HG03060 (cell line): ENCODE data around the gene COLQ.
"Not testable (repeated sequence)": the region's sequence is repeated elsewhere in the genome, so short reads cannot be mapped to it uniquely, and the experiment has no call there.

ENCODE experiments used
- ATAC-seq: cut with Tn5 transposase; IDR thresholded peaks from one replicate; pipeline ENCODE4 v1.9.1; 2021; ENCODE audit warnings: low read depth, moderate number of reproducible peaks; ENCODE audit not compliant: unreplicated experiment

Gene COLQ

GRCh38 chr3:15521573-15521965 lies at the start of gene COLQ:
Gene COLQ (minus strand): TSS chr3:15521706. CDS start chr3:15521625, 81 bp downstream.
- no peak for ATAC-seq

- no peak for ATAC-seq
Observed at GRCh38 chr3:15563190-15563589, 41.7 kb upstream of the COLQ start.

DNA sequence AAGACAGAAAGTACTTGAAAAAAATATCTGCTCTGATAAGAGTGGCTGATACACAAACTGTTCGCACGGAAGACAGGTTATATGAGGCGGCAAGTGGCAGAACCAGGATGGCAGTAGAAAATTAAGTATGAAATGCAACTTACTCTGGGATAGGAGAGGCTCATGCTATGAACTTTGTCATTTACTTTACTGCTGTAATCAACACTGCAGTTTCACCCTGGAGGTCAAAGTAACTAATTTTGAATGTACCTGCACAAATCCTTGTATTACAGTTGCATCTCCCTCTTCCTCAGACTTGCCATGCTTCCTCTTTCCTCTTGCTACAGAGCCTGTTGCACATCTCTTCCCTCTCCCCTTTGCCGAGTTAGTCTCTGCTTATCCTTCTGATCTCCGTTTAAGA lies 41.1 kb upstream of the COLQ start:
- ATAC-seq: no peak

- no peak for ATAC-seq
Observed at GRCh38 chr3:15558581-15558980, 37.1 kb upstream of the COLQ start.

GRCh38 chr3:15557511-15557946 lies 36.0 kb upstream of the COLQ start:
- ATAC-seq: peak; percentile 57

- peak; percentile 68 for ATAC-seq
Observed at GRCh38 chr3:15556512-15556911, 35.0 kb upstream of the COLQ start.

- ATAC-seq: no peak
Observed at GRCh38 chr3:15553749-15554148, 32.2 kb upstream of the COLQ start.

DNA sequence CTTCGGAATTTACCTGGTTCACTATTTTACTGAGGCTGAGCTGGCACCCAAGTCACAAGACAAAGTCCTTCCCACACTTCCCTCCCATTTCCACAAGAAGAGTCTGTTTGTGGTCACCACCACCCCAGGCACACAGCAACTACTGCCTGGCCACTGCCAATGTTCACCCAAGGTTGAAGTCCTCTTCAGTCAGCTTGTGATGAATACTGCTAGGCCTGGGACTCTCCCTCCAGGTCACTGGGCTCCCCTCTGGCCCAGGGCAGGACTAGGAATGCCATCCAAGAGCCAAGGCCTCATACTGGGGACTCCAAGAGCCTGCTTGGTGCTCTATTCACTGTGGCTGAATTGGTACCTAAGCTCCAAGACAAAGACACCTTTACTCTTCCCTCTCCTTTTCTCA lies 30.4 kb upstream of the COLQ start:
- no peak for ATAC-seq

GRCh38 chr3:15549846-15550245 lies 28.3 kb upstream of the COLQ start:
- ATAC-seq: no peak

DNA sequence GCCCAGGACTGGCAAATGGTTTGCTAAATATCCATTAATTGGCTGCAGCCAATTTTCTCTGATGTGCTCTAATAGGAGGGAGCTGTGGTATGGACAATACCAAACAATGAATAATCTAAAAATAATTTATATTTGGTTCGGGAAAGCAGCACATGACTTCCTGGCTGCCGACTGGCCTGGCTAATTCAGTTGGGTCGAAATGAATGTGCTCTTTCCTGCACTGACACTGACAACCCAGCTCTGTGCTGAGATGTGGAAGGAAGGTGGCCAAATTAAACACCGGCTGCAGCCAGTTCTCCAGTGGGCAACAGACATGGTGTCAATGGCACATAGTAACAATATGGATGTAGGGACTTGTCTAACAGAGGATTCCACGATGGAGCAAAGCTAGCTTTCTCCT lies 21.1 kb upstream of the COLQ start:
- no peak for ATAC-seq

DNA sequence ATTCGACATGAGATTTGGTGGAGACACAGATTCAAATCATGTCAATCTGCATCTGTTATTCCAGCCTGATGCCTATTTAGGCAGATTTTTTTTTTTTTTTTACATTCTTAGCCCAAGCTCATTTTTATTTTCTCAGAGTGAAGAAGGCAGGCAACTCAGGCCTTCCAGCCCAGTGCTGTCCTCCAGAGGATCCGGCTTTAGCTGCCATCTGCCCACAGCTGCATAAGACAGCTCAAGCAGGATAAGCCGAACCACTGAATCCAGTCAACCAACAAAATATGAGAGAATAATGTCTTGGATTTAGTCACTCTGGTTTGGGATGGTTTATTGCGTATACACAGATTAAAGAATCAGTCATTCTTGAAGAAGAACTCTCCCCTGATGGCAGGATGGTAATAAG lies 19.9 kb upstream of the COLQ start:
- ATAC-seq: no peak

GRCh38 chr3:15539066-15539465 lies 17.6 kb upstream of the COLQ start:
- no peak for ATAC-seq

DNA sequence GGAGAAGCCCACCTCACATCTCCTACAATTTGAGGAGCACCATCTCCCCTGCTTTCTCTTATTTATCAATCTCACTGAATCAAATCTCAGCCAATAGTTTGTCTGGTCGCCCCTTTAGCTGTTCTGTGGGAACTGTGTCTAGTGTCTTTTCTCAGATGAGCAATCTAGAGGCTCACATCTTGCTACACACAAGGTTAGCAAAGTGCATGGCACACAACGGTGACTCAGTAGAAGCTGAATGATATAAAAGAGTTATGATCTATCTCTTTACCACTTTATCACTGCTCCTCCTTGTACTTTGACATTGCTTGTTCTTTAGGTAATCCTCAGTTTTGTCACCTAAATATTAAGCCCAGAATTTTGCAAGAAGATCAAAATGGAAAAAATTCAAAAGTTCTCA lies 16.8 kb upstream of the COLQ start:
- ATAC-seq: no peak

- ATAC-seq: no peak
Observed at GRCh38 chr3:15536856-15537255, 15.3 kb upstream of the COLQ start.

DNA sequence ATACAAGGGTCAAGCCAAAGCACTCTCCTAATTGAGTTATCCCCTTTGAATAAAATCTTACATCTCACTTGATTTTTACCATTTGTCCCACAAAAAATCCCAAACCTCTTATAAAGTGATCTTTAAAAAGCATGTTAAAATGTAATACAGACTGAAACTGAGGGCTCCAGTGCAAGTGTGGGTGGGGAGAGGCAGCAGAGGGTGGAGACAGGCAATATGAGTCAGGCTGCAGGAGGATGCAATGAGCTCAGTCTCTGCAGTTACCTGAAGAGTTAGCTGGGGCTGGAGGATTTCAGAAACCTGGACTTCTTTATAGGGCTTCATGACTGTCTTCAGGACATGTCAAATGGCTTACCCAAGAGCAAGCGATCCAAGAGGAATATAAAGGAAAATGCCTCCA lies 14.2 kb upstream of the COLQ start:
- no peak for ATAC-seq

DNA sequence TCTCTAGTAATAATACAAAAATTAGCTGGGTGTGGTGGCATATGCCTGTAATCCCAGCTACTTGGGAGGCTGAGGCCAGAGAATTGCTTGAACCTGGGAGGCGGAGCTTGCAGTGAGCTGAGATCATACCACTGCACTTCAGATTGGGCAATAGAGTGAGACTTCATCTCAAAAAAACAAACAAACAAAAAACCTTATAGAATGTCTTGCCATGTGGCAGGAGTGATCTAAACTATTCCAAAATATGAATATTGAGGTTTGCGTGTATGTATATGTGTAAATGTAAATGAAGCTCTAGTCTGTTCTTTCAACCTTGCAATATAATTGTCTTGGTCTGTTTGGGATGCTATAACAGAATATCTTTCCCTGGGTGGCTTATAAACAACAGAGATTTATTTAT lies 11.1 kb upstream of the COLQ start:
- ATAC-seq: not testable (repeated sequence)

DNA sequence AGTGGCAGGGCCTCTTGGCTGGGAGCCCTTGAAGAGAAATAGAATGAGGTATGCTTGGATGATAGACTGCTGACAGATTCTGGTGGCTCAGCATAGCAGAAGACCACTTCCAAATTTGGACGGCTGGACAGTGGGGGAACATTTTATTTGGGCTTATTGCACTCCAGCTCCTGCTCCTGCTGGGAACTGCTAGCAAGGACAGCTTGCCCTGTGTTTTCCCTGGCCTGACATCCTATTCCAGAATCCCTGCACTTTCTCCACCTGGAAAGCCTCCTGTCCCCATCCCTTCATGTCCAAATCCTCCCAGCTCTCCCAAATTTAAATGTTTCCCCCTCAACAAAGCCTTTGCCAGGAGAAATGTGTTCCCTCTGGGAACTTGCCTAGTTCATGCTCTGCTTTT lies 9.8 kb upstream of the COLQ start:
- ATAC-seq: no peak

GRCh38 chr3:15528854-15529537 lies 7.5 kb upstream of the COLQ start:
- no peak for ATAC-seq

GRCh38 chr3:15527031-15527459 lies 5.5 kb upstream of the COLQ start:
- ATAC-seq: no peak

DNA sequence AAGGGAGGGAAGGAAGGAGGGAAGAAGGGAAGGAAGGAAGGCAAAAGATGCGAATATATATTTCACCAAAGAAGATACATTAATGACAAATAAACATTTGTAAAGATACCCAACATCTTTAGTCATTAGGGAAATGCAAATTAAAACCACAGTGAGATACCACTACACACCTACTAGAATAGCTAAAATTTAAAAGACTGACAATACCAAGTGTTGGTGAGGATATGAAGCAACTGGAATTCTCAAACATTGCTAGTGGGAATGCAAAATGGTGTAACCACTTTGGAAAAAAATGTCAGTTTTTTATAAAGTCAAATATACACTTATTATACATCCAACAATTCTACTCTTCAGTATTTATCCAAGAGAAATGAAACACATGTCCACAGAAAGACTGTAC lies 4.3 kb upstream of the COLQ start:
- ATAC-seq: no peak

GRCh38 chr3:15523660-15524417 lies 2.3 kb upstream of the COLQ start:
- no peak for ATAC-seq

- ATAC-seq: no peak
Observed at GRCh38 chr3:15522016-15522415, 510 bp upstream of the COLQ start.
